B cell (primary cell): ENCODE measurements around the gene PDE6A. TPM values are rescaled to one million over a fixed set of nuclear protein-coding genes. Genes with fewer than 3 reads are reported as not detected.
A peak's percentile ranks its signal among the peaks of the same experiment; 100 is the strongest.

Experiments used
- ATAC-seq: fragments of 200-7000 bp; cut with Tn5 transposase; one replicate; pipeline ENCODE4 v1.10.0; 2021; ENCODE audit warnings: low read depth, mild to moderate bottlenecking, moderate number of reproducible peaks, moderate library complexity
- CTCF ChIA-PET: fragments of 350-600 bp; sonication (Branson Sonifier 250); formaldehyde crosslinking; loops from one replicate; lab custom pipeline; 2021; ENCODE audit warnings: antibody characterized with exemption, inconsistent platforms; lab: Charles Lee
- POLR2A ChIA-PET: fragments of 350-600 bp; sonication (Branson Sonifier 250); formaldehyde crosslinking; loops from one replicate; lab custom pipeline; 2021; ENCODE audit warnings: antibody characterized with exemption; lab: Charles Lee
- DNase-seq: peaks from one replicate; pipeline ENCODE4 v3.0.0; 2013
- H2AFZ ChIP-seq: 2 replicates; pipeline ENCODE4 v1.6.1; 2012; ENCODE audit warnings: mild to moderate bottlenecking, low read depth, low read length; ENCODE audit not compliant: insufficient read depth, poor library complexity, severe bottlenecking
- H3K27ac ChIP-seq, 2 donors: 1 replicate in 1 of 2; 2 replicates in 1 of 2; pipeline ENCODE4 v1.5.1; 2012 to 2013; ENCODE audit warnings: low read length in 2 of 2, mild to moderate bottlenecking in 2 of 2, moderate library complexity in 1 of 2
- H3K27me3 ChIP-seq, 4 experiments: fragments of 200-600 bp in 1 of 4; sonication (generic) in 1 of 4; replicated peaks in 1 of 4; 1 replicate in 2 of 4; 2 replicates in 2 of 4; pipeline versions ENCODE4 v1.6.1 to v1.7.0; 2013 to 2016; ENCODE audit warnings: low read length in 3 of 4, mild to moderate bottlenecking in 2 of 4, mixed read lengths in 1 of 4, moderate library complexity in 1 of 4; ENCODE audit not compliant: insufficient read depth in 4 of 4, control insufficient read depth in 3 of 4; ENCODE audit errors: control extremely low read depth in 1 of 4
- H3K36me3 ChIP-seq, 2 experiments: replicated peaks in 1 of 2; 1 replicate in 1 of 2; 2 replicates in 1 of 2; pipeline versions ENCODE4 v1.6.1 to v1.7.1; 2013; ENCODE audit warnings: low read length in 1 of 2; ENCODE audit not compliant: insufficient read depth in 2 of 2, control insufficient read depth in 1 of 2; ENCODE audit errors: control extremely low read depth in 1 of 2, extremely low read depth in 1 of 2
- H3K4me1 ChIP-seq, 2 donors: fragments of 200-600 bp in 1 of 2; sonication (generic) in 1 of 2; 1 replicate in 1 of 2; 2 replicates in 1 of 2; pipeline versions ENCODE4 v1.5.1 to v1.6.1; 2013 to 2017; ENCODE audit warnings: low read length in 2 of 2; ENCODE audit not compliant: control insufficient read depth in 2 of 2, insufficient read depth in 2 of 2
- H3K4me2 ChIP-seq: replicated peaks from 2 replicates; pipeline ENCODE3; 2012; ENCODE audit warnings: mild to moderate bottlenecking, low read depth, low read length; ENCODE audit not compliant: poor library complexity, severe bottlenecking
- H3K4me3 ChIP-seq, 5 experiments: fragments of 200-600 bp in 1 of 5; sonication (generic) in 1 of 5; 1 replicate in 3 of 5; 2 replicates in 2 of 5; pipeline versions ENCODE4 v1.5.1 to v1.7.0; 2011 to 2016; ENCODE audit warnings: low read length in 4 of 5, mild to moderate bottlenecking in 4 of 5, low read depth in 2 of 5, control low read depth in 1 of 5, moderate library complexity in 1 of 5; ENCODE audit not compliant: insufficient read depth in 1 of 5; ENCODE audit errors: control extremely low read depth in 1 of 5, extremely low read depth in 1 of 5
- H3K79me2 ChIP-seq: fragments of 200-600 bp; sonication (generic); one replicate; pipeline ENCODE4 v1.6.0; 2016; ENCODE audit warnings: low read length; ENCODE audit not compliant: control insufficient read depth, insufficient read depth
- H3K9ac ChIP-seq: fragments of 200-600 bp; sonication (generic); 2 replicates; pipeline ENCODE4 v1.6.1; 2017; ENCODE audit warnings: mild to moderate bottlenecking, low read length, moderate library complexity
- H3K9me3 ChIP-seq, 3 donors: one replicate each; pipeline versions ENCODE4 v1.6.1 to v1.7.1; 2013; ENCODE audit warnings: low read length in 2 of 3; ENCODE audit not compliant: control insufficient read depth in 2 of 3, insufficient read depth in 1 of 3; ENCODE audit errors: control extremely low read depth in 1 of 3
- H4K20me1 ChIP-seq: 2 replicates; pipeline ENCODE4 v1.6.0; 2012; ENCODE audit warnings: mild to moderate bottlenecking, low read length; ENCODE audit not compliant: insufficient read depth, control insufficient read depth, poor library complexity, severe bottlenecking
- H3K27ac Mint-ChIP-seq: one replicate; pipeline ENCODE4 v1.8.0; 2021; ENCODE audit warnings: mixed read lengths
- H3K27me3 Mint-ChIP-seq: one replicate; pipeline ENCODE4 v1.8.0; 2021; ENCODE audit warnings: mixed read lengths
- H3K4me1 Mint-ChIP-seq: one replicate; pipeline ENCODE4 v1.8.0; 2021; ENCODE audit warnings: mixed read lengths
- H3K4me3 Mint-ChIP-seq: one replicate; pipeline ENCODE4 v1.8.0; 2021; ENCODE audit warnings: mixed read lengths
- H3K9me3 Mint-ChIP-seq: one replicate; pipeline ENCODE4 v1.8.0; 2022; ENCODE audit warnings: mixed read lengths; ENCODE audit not compliant: insufficient read depth
- EZH2 ChIP-seq: IDR thresholded peaks from 2 replicates; pipeline ENCODE4 v1.6.1; 2012; ENCODE audit warnings: borderline replicate concordance, low read depth, mild to moderate bottlenecking, moderate library complexity, low read length; ENCODE audit not compliant: insufficient read depth, poor library complexity, severe bottlenecking
- WGBS: methylation state at CpG from one replicate; pipeline ENCODE4 v1.1.5; 2013; ENCODE audit warnings: missing lambda C conversion rate; ENCODE audit not compliant: insufficient coverage; 5-methylcytosine and 5-hydroxymethylcytosine counted together
- intact Hi-C: fragments of 100-400 bp; cut with micrococcal nuclease; formaldehyde crosslinking; loops from one replicate; pipeline ENCODE4 v1.10.0; 2022
- polyA plus RNA-seq: library from polyadenylated mRNA; depleted of rRNA; stranded (reverse); fragments of >200 nt; gene quantifications from 2 replicates; pipeline ENCODE4 v1.2.3, GENCODE V29; 2012
- total RNA-seq, 2 donors: library from RNA; stranded (reverse); fragments of 120-200 nt in 1 of 2; gene quantifications; 1 replicate in 1 of 2; 2 replicates in 1 of 2; pipeline versions ENCODE4 v1.2.3 to v1.2.4, GENCODE V29; 2013 to 2022
- TF ChIP-seq, protein P1 (sequence below): fragments of 200-600 bp; IDR thresholded peaks from one replicate; pipeline ENCODE4 v1.8.0; 2022; ENCODE audit warnings: antibody characterized with exemption, mild to moderate bottlenecking

PDE6A gene
- total and polyA plus RNA-seq, 2 donors (not counting 1 experiment from before 2014, with no cell fraction given), result not detected

DNA sequence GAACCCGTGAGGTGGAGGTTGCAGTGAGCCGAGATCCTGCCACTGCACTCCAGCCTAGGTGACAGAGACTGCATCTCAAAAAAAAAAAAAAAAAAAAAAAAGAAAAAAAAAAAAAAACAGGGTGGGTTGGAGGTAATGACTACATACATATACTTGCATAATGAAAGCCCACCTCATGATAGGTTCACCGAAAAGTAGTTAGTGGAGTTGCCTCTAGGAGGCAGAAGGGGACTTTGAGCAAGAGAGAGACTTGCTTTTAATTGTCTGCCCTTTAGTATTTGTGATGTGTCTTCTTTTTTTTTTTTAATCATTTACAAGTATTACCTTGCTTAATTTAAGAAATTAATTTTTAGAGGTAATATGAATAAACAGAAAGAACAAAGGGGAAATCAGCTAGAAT is 114.6 kb downstream of the PDE6A start:
- peaks cover 6% of the 10 kb centered on the region for H3K4me1 Mint-ChIP-seq
- ChIA-PET CTCF (interaction anchor here (0.7 to 16.5 kb wide), 16 partner anchors 8 to 1423 kb away, joined by 3 to 389 read pairs (median 6); partner anchors contain the start of genes GM2A and SLC26A2), POLR2A (no interaction called here)
- Histone ChIP-seq H3K4me2 (no peak overlapping the region), H2AFZ (no peak overlapping the region), H3K4me1 (no peaks in the 10 kb centered on the region), H3K27ac (no peak overlapping the region), H3K4me3 (no peak overlapping the region), H3K27me3 (no peaks in the 10 kb centered on the region), H3K9ac (no peak overlapping the region), H3K9me3 (no peaks in the 10 kb centered on the region), H3K36me3 (peaks cover 0 to 22% of the 10 kb centered on the region in 2 experiments), H3K79me2 (no peaks in the 10 kb centered on the region), H4K20me1 (peaks cover 4% of the 10 kb centered on the region)
- intact Hi-C loops, result loop anchor here (2.0 kb wide), 1 partner anchor 99 kb away; the partner anchor contains the start of gene PPARGC1B
- no peaks in the 10 kb centered on the region for H3K27me3 Mint-ChIP-seq
- TF ChIP-seq EZH2, result no peak
- TF ChIP-seq, protein P1, sequence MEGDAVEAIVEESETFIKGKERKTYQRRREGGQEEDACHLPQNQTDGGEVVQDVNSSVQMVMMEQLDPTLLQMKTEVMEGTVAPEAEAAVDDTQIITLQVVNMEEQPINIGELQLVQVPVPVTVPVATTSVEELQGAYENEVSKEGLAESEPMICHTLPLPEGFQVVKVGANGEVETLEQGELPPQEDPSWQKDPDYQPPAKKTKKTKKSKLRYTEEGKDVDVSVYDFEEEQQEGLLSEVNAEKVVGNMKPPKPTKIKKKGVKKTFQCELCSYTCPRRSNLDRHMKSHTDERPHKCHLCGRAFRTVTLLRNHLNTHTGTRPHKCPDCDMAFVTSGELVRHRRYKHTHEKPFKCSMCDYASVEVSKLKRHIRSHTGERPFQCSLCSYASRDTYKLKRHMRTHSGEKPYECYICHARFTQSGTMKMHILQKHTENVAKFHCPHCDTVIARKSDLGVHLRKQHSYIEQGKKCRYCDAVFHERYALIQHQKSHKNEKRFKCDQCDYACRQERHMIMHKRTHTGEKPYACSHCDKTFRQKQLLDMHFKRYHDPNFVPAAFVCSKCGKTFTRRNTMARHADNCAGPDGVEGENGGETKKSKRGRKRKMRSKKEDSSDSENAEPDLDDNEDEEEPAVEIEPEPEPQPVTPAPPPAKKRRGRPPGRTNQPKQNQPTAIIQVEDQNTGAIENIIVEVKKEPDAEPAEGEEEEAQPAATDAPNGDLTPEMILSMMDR, result peak; percentile 33
- no peak overlapping the region for H3K27ac Mint-ChIP-seq
- H3K4me3 Mint-ChIP-seq, result no peak overlapping the region
- no CpG with 5 or more reads among the region's 3 CpGs for WGBS
- no peaks in the 10 kb centered on the region for H3K9me3 Mint-ChIP-seq
- ATAC-seq (no peak), DNase-seq (no peak)

DNA sequence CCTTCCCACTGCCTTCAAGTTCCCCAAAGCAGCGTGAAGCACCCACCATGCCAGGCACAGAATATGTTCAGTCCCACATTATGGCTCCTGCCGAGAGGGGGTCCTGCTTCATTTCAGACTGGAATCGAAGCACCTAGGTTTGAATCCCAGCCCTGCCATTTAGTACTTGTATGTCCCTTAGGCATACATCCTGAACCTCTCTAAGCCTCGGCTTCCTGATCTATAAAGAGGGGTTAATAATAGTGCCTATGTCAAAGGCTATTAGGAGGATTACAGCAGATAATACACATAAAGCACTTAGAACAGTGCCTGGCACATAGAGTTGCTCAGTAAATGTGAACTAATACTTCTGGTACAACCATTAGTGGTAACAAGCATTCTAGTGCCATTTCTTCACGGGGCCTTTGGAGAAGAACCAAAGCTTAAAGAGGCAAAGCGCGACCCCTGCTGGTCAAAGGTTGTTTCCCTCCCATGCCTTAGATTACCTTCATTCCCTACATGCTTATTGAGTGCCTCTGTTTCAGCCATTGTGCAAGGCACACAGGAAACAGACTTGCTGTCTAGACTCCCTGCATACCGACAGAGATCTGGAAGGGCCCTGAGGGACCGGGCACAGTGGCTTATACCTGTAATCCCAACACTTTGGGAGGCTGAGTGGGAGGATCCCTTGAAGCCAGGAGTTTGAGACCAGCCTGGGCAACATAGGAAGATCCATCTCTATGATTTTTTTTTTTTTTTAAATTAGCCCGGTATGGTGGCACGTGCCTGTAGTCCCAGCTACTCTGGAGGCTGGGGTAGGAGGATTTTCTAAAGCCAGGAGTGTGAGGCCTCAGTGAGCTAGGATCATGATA is 116.2 kb downstream of the PDE6A start:
- no peak overlapping the region for H2AFZ ChIP-seq
- no peaks in the 10 kb centered on the region for H3K4me1 ChIP-seq

More for the DNA sequence above, 116.2 kb downstream of the PDE6A start:
- intact Hi-C loops, result loop anchor here (1.0 to 2.0 kb wide), 2 partner anchors 98 to 161 kb away; partner anchors contain the start of gene PPARGC1B
- Mint-ChIP-seq H3K4me3 (no peak overlapping the region), H3K27me3 (no peaks in the 10 kb centered on the region), H3K4me1 (peaks cover 6% of the 10 kb centered on the region), H3K27ac (no peak overlapping the region), H3K9me3 (no peaks in the 10 kb centered on the region)
- H3K79me2 ChIP-seq, result no peaks in the 10 kb centered on the region
- TF ChIP-seq, protein P1, result peak; percentile 92
- TF ChIP-seq EZH2, result no peak
- H3K27ac ChIP-seq, result no peak overlapping the region
- ATAC-seq (peak; percentile 59), DNase-seq (peak; percentile 85)
- no peaks in the 10 kb centered on the region for H3K27me3 ChIP-seq
- H3K9me3 ChIP-seq, result no peaks in the 10 kb centered on the region
- H3K36me3 ChIP-seq, result peaks cover 0 to 20% of the 10 kb centered on the region in 2 experiments
- no peak overlapping the region for H3K9ac ChIP-seq
- no peak overlapping the region for H3K4me2 ChIP-seq
- ChIA-PET CTCF (interaction anchor here (0.7 to 16.5 kb wide), 32 partner anchors 8 to 303 kb away, joined by 3 to 389 read pairs (median 6); partner anchors contain the start of gene PPARGC1B), POLR2A (interaction anchor here (1.0 kb wide), 1 partner anchor 191 kb away, joined by 3 read pairs; no protein-coding TSS in a partner anchor)
- H3K4me3 ChIP-seq, result no peak overlapping the region
- WGBS, result 35% methylated on average over 8 of the region's 11 CpGs
- H4K20me1 ChIP-seq, result peaks cover 4% of the 10 kb centered on the region
